GM21737 (cell line): ENCODE measurements around the gene ASTN1.

Source experiments
- ATAC-seq: cut with Tn5 transposase; IDR thresholded peaks from one replicate; pipeline ENCODE4 v1.9.1; 2021; ENCODE audit warnings: mild to moderate bottlenecking, moderate library complexity; ENCODE audit not compliant: unreplicated experiment

ASTN1 gene

DNA sequence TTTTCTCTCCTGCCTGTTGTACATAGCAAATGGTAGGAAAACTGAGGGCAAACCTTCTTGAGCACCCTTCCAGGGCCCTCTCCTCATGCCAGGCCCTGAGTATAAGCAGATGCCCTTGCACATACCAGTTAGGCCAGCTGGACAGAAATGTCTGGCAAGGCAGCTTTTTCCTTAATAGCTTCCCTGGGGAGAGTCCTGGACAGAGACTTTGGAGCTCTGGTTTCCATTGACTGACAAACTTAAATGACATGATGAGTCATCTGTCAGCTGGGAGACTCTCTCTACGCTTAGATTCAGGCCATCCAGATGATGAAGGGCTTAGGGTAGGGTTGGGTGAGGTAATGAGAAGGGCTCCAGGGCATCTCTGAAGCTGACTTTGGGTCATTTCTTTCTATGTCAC is 317.5 kb downstream of the ASTN1 start:
- ATAC-seq = no peak

DNA sequence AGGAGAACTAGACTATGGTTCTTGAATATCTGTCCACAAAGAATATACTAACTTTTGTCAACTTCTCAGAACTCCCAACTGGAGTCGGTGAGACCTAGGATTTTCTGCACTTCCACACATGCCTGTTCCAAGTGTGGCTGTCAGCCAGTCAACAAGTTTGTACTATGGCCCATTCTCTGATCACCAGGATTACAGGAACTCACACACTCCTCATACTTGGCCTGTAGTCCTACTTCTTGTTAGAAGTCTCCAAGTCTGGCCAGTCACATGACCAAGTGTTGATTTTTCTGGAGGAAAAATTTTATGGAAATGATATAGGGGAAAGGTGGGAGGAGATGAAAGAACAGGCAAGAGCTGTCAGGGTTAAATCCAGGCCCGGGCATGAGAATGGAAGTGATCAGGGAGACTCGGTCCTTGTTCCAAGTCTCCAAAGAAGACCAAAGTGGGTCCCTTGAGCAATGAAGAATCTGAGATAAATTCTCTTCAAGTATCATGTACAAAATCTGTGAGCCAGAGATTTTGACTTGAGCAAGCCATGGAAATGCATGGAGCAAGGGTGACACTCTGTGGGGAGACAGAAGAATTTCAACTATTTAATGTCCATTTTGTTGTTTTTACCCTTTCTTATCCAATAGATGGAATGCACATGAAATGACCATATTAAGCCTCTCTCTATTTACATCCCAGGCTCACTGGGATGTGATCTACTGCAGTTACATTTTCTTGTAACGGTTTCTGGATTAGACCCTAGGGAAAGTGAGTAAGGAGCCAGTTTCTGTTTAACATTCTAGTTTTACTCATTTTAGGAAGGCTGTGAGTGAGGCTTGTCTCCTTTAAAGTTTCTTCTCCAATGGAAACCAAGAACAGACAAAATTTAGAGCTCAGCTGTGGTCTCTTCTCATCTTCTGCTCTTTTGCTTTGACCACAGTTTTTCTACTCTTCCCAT is 320.9 kb downstream of the ASTN1 start:
- no peak for ATAC-seq

DNA sequence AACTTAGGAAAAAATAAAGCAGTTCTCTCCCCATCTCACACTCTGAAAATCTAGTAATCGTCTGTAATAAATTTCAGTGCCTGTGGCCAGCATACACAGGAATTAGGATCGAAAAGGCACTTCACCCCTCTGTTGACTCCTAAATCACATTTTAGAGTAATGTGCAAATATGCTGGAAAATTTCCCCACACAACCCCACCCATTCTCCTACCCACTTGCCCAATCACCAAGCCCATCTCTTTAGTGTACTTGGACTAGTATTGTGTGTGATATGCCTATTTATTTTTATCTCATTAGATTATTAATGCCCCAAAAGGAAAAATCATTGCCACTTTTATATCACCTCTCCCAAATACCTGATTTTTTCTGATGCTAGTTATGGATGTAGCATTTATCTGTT is 323.3 kb downstream of the ASTN1 start:
- ATAC-seq = no peak

DNA sequence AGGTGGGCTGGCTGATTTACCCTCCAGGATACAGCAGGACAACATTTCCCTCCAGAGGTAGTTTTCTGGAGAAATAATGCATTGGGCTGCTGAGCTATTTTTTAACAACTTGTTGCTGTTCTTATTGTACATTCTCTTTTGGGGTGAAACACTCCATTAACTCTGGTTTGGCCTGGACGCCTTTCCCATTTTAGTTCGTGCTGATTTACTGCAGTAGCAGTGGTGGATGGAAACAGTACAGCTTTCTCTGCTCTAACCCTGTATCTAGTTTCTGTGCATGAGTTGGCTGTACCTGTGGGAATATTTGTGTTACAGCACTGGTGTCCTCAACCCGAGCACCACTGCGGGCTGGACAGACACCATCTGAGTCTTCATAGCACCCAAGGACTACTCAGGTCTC is 325.3 kb downstream of the ASTN1 start:
- ATAC-seq = no peak

DNA sequence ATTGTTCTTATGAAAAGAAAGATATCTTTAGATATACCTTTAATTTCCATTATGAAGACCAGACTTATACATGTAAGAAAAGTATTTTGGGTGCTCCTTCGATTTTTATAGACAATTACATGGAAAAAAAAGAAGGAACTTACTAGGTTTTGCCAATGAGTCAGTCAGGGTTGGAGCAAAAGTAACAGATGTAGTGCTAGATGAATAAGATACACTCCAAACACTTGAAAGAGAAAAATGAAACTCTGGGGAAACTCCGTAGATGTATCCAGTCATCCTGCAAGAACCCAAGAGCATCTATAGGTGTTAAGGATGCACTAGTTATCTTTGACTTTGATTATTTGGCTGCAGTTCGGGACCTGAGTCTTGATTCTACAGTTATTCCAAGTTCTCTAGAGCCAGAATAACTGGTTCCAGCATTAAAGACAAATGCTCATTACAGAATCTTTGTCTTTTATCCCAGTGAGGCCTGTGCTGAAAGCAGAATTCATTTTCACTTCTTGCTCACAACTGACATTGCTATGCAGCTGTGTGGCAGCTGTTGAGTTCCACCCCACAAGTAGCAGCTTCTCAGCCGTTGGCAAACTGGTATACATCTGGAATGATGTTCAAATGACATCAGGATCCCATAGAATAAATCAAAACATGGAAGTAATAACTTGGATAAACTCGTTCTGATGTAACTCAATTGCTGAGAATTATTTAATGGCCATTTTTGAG is 326.1 kb downstream of the ASTN1 start:
- no peak for ATAC-seq

DNA sequence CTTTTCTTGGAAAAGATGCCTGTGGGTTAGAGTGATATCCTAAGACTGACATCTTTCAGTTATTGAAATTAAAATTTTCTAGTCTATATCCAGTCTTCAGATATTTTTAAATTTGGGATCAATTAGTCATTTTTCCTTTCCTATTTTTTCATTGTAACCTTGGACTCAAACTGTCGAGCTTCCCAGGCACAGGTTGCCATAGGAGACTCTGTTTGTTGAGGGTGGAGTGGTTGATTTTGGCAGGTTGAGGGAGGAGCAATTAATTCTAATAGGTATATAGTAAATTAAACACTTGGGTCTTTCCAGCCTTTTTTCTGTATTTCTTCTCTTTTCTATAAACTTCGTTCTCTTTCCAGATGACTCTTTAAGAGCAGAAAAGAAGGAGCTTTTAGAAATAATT is 326.8 kb downstream of the ASTN1 start:
- no peak for ATAC-seq

DNA sequence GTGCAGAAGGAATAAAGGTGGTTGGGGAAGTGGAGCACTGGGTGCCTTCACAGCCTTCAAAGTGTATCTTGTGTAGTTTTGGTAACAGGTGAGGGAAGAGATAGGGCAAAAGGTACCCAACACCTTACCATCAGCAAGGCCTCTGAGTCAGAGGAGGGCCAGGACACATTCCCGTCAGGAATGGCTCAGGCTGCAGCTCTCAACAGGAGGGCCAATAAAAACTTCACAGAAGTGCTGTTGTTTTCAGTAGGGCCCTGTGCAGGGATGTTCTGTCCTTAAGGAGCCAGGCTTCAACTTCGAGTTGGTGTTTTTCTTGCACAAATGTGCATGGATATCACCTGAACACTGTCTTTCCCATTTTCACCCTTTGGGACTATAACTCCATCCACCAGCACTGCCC is 333.4 kb downstream of the ASTN1 start:
- ATAC-seq = no peak

DNA sequence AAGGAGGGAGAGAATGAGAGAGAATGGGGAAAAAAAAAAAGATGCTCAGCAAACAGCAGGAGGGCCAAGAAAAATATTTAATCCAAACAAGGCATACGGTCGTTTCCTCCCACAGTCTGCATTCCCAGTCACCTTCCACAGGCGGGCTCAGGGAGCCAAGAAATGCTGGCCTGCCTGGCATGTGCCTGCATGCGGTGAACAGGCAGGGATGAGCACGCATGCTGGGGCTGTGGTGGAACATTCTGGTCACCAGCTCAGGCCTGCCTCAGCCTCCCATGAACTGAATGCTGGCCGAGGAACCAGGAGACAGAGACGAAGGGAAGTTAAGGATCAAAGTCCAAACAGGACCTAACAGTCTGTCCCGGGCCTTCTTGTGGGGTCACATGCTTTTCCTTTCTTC is 335.3 kb downstream of the ASTN1 start:
- ATAC-seq = no peak

DNA sequence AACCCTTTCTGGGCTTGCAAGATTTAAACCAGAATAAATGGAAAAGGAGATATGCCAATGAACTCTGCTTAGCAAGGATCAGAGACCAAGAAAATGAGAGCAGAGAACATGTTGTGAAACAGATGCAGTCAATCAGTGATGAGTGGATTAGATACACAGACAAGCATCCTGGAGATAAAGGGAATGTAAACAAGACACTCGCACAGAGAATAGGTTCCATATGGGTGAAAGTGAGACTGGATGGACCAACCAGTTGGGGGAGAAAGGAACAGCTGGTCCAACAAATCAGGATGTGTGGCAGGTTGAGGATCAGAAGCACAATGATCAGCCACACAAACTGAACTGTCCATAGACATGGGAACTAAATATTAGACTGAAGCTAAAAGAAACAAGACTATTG is 338.2 kb downstream of the ASTN1 start:
- ATAC-seq = no peak

DNA sequence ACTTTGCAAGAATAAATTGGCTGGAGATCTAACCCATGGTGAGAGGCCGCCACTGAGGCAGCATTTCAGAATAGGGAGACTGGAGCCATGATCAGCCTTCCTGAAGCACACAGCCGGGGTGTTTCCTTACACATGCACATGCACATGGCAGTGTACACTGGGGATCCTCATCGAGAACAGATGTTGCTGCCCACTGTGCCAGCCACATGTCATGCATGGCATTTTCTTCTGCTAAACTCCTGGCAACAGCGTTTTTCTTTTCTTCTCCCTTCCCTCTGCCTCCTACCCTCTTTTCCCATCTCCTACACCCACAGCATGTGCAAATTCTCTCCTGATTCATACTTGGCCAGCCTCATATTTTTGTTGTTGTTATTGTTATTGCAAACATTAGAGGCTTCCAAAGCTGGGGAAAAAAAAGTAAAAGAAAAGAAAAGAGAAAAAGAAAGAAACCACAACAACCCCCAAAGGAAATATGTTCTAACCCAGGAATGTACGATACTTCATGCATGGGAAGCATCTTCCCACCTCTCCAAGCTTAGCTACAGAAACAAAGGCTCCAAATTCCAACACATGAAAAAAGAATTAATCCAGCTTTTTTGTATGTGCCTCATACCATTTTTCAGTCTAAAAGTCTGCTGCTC is 344.0 kb downstream of the ASTN1 start:
- no peak for ATAC-seq

DNA sequence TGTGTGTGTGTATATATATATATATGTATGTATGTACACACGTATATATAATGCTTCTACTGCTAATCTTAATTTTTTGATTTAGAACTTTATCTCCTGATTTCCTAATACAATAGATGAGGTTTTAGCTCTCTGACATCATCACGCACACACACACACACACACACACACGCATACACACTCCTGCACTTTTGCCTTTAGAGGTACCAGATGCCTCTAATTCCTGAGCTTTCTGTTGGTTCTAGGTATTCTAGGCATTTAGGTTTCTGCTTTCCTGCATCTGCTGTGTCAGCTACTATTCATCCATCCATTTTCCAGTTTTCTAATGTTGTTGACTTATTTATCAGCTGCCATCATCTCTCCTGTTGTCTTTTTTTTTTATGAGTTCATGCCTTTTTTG is 348.3 kb downstream of the ASTN1 start:
- no peak for ATAC-seq

DNA sequence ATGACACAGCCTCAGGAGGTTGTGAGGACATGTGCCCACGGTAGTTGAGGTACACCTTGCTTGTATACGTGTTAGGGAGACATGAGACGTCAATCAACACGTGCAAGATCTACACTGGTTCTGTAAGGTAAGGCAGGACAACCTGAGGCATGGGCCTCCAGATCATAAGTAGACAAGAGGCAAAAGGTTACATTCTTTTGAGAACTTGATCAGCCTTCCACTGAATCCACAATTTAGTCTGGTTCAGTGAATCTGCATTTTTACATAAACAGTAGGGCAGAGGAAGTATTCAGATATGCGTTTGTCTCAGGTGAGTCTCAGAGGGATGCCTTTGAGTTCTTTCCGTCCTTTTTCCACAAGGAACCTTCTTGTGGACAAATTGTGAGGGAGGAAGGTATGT is 348.9 kb downstream of the ASTN1 start:
- ATAC-seq = no peak

DNA sequence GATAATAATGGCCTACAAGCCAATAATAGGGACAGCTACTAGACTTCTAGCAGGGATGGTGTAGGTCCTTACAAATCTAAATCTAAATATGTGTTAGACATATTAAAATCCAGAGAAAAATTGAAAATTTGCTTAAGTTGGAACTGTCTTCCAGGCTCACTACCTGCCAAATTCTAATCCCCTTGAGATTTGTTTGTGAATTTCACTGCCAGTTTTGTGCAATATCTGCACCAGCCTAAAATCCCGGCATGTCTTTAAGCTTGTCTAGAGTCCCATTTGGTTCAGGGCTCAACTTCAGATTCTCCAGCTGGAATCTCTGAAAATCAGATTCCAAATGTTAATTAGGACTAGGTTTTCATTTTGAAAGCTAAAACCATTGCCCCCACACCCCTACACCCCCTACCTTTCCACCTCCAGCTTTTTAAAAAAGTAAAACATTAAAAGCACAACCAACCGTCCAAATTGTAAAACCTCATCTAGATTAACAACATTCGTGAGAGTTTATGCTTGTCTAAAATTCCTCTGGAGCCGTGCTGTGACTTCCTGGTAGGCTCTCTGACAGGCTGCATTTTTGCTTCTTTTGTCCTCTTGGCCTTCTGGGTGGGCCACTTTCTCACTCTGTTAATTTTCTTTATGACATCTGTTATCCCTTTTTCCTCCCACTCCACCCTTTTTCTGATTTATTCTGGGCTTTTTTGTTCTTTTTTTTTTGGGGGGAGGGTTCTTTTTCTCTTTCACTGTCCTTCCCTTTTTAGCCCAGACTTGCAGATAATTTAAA is 352.8 kb downstream of the ASTN1 start:
- ATAC-seq = no peak

DNA sequence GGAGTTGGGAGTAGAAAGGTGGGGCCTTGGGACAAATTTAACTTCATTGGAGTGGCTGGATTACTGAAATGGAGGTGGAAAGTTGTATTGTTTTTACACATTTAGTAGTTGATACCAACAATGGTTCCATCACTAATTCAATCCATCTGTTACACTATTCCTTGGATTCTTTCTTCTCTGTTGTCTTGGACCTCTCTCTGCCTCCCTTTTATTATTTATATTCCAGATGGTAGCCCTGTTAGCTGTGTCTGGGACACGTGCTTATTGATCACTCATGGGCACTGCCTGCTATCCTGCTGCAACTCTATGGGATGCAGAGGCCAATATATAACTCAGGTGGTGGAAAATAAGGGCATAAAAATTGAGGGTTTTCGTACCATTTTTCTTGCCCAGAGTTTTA is 355.2 kb downstream of the ASTN1 start:
- ATAC-seq = no peak
